Hepatocyte (in vitro differentiated cells): ENCODE measurements around the gene RPH3AL.

ENCODE experiments used
- CTCF ChIP-seq: fragments of 200-600 bp; sonication (generic); IDR thresholded peaks from 2 replicates; pipeline ENCODE4 v1.5.1; 2016; ENCODE audit warnings: antibody characterized with exemption, mild to moderate bottlenecking; ENCODE audit not compliant: poor library complexity
- EZH2 ChIP-seq: fragments of 200-600 bp; sonication (generic); IDR thresholded peaks from 2 replicates; pipeline ENCODE4 v1.6.1; 2016; ENCODE audit warnings: antibody characterized with exemption, mild to moderate bottlenecking, borderline replicate concordance
- EZH2phosphoT487 ChIP-seq: fragments of 200-600 bp; sonication (generic); IDR thresholded peaks from one replicate; pipeline ENCODE4 v1.6.1; 2018; ENCODE audit warnings: antibody characterized with exemption, mild to moderate bottlenecking, low read depth, moderate library complexity; ENCODE audit not compliant: unreplicated experiment, severe bottlenecking

- no peak for TF ChIP-seq CTCF
- no peak for TF ChIP-seq EZH2
- no peak for TF ChIP-seq EZH2phosphoT487
Observed at GRCh38 chr17:165939-166338, 186.7 kb downstream of the RPH3AL start.
